ENCODE results near the gene GJB2.
A peak's percentile ranks its signal among the peaks of the same experiment; 100 is the strongest.
"Not testable (repeated sequence)": the region's sequence is repeated elsewhere in the genome, so short reads cannot be mapped to it uniquely, and the experiment has no call there.

The GJB2 gene

GRCh38 chr13:20165417-20166257 lies 27.1 kb downstream of the GJB2 start:
- DNase-seq (ENCODE audit: low spot score), result no peak

- no peak for DNase-seq (ENCODE audit: low spot score)
Measured at GRCh38 chr13:20161951-20162300, 30.8 kb downstream of the GJB2 start.

GRCh38 chr13:20161275-20161950 lies 31.3 kb downstream of the GJB2 start:
- DNase-seq (ENCODE audit: low spot score), result peak; percentile 20

GRCh38 chr13:20160306-20161274 lies 32.1 kb downstream of the GJB2 start, which contains the start of gene GJA3:
GJA3 (minus strand) TSS chr13:20161052; CDS start chr13:20143288, 17,764 bp downstream.
- peak; percentile 56 for DNase-seq (ENCODE audit: low spot score)

GRCh38 chr13:20159646-20160305 lies 33.0 kb downstream of the GJB2 start:
- no peak for DNase-seq (ENCODE audit: low spot score)

- DNase-seq (ENCODE audit: low spot score), result no peak
Measured at GRCh38 chr13:20157151-20157796, 35.5 kb downstream of the GJB2 start.

GRCh38 chr13:20156702-20157101 lies 36.0 kb downstream of the GJB2 start:
- DNase-seq (ENCODE audit: low spot score), result no peak

- DNase-seq (ENCODE audit: low spot score), result not testable (repeated sequence)
Measured at GRCh38 chr13:20153290-20153689, 39.4 kb downstream of the GJB2 start.

GRCh38 chr13:20151612-20152011 lies 41.1 kb downstream of the GJB2 start:
- no peak for DNase-seq (ENCODE audit: low spot score)

- DNase-seq (ENCODE audit: low spot score), result no peak
Measured at GRCh38 chr13:20151016-20151415, 41.7 kb downstream of the GJB2 start.

GRCh38 chr13:20150561-20150960 lies 42.2 kb downstream of the GJB2 start:
- no peak for DNase-seq (ENCODE audit: low spot score)

GRCh38 chr13:20149762-20150161 lies 43.0 kb downstream of the GJB2 start:
- no peak for DNase-seq (ENCODE audit: low spot score)

- DNase-seq (ENCODE audit: low spot score), result no peak
Measured at GRCh38 chr13:20148501-20149183, 44.1 kb downstream of the GJB2 start.

- DNase-seq (ENCODE audit: low spot score), result no peak
Measured at GRCh38 chr13:20146381-20146780, 46.4 kb downstream of the GJB2 start.

- no peak for DNase-seq (ENCODE audit: low spot score)
Measured at GRCh38 chr13:20145521-20145920, 47.2 kb downstream of the GJB2 start.

GRCh38 chr13:20144141-20144850 lies 48.4 kb downstream of the GJB2 start:
- DNase-seq (ENCODE audit: low spot score), result no peak

- no peak for DNase-seq (ENCODE audit: low spot score)
Measured at GRCh38 chr13:20142927-20143480, 49.7 kb downstream of the GJB2 start.

GRCh38 chr13:20142023-20142926 lies 50.5 kb downstream of the GJB2 start:
- no peak for DNase-seq (ENCODE audit: low spot score)

All from GM03348 (cell line).